C4-2B (cell line): ENCODE data around the gene WNT1.

ENCODE experiments used
- H3K27ac ChIP-seq: fragments of 450-650 bp; 2 replicates; pipeline ENCODE4 v1.5.1; 2017
- CTCF ChIP-seq: fragments of 450-650 bp; conservative IDR thresholded peaks from 2 replicates; pipeline ENCODE4 v1.5.1; 2017; ENCODE audit warnings: mild to moderate bottlenecking
- ZFX ChIP-seq: fragments of 450-650 bp; IDR thresholded peaks from 2 replicates; pipeline ENCODE4 v1.6.1; 2017

WNT1 gene

GRCh38 chr12:48997719-48998496, 19.8 kb downstream of the WNT1 start:
- H3K27ac ChIP-seq: no peak overlapping the region

GRCh38 chr12:48998497-48999353, 20.6 kb downstream of the WNT1 start:
- TF ChIP-seq CTCF (no peak), ZFX (no peak)
- no peak overlapping the region for H3K27ac ChIP-seq

More at GRCh38 chr12:48997719-48998496, 19.8 kb downstream of the WNT1 start:
- no peak for TF ChIP-seq ZFX
- TF ChIP-seq CTCF: no peak

- no peak for TF ChIP-seq CTCF
- TF ChIP-seq ZFX: no peak
- H3K27ac ChIP-seq: no peak within 1 kb of the TSS
Measured at GRCh38 chr12:48999371-49000131, 21.4 kb downstream of the WNT1 start, which contains the start of gene DDN. Gene DDN (minus strand): TSS chr12:48999375. CDS start chr12:48999287, 88 bp downstream.

GRCh38 chr12:49000346-49000745, 22.2 kb downstream of the WNT1 start:
- TF ChIP-seq ZFX: no peak
- TF ChIP-seq CTCF: no peak
- no peak overlapping the region for H3K27ac ChIP-seq

GRCh38 chr12:49008943-49009342, 30.8 kb downstream of the WNT1 start:
- TF ChIP-seq ZFX: no peak
- TF ChIP-seq CTCF: no peak
- no peak overlapping the region for H3K27ac ChIP-seq

GRCh38 chr12:49010092-49010668, 32.1 kb downstream of the WNT1 start:
- TF ChIP-seq CTCF: no peak
- no peak for TF ChIP-seq ZFX
- H3K27ac ChIP-seq: no peak overlapping the region
